Panc1 (cell line): ENCODE data around the gene LYSMD4. TPM values are rescaled to one million over a fixed set of nuclear protein-coding genes. Genes with fewer than 3 reads are reported as not detected.

Experiments used
- ATAC-seq: fragments of 200-7000 bp; cut with Tn5 transposase; 2 replicates; pipeline ENCODE4 v1.9.1; 2020; ENCODE audit warnings: mild to moderate bottlenecking, moderate library complexity
- BruUV-seq: library from RNA; stranded (reverse); fragments of 400-500 nt; replicated peaks from 2 replicates; lab custom pipeline; 2021; lab: Mats Ljungman, UMichigan
- CTCF ChIA-PET: fragments of 300-600 bp; sonication (Branson Sonifier 250); formaldehyde crosslinking; loops from one replicate; lab custom pipeline; 2022; ENCODE audit warnings: antibody characterized with exemption; lab: Charles Lee
- POLR2A ChIA-PET: fragments of 300-600 bp; sonication (Branson Sonifier 250); formaldehyde crosslinking; loops from one replicate; lab custom pipeline; 2022; ENCODE audit warnings: antibody characterized with exemption; lab: Charles Lee
- DNase-seq: peaks from one replicate; pipeline ENCODE4 v3.0.0-alpha.2; 2010; ENCODE audit warnings: low read depth, low spot score
- H3K27ac ChIP-seq: 2 replicates; pipeline ENCODE4 v1.5.1; 2011; ENCODE audit warnings: mild to moderate bottlenecking, low read length, inconsistent platforms
- H3K27me3 ChIP-seq: fragments of 200-500 bp; sonication (Bioruptor generic); 2 replicates; pipeline ENCODE4 v1.6.0; 2014; ENCODE audit warnings: low read length, inconsistent platforms; ENCODE audit not compliant: control insufficient read depth, insufficient read depth
- H3K36me3 ChIP-seq: fragments of 200-500 bp; sonication (Bioruptor generic); 2 replicates; pipeline ENCODE4 v1.5.1; 2014; ENCODE audit warnings: inconsistent platforms, mild to moderate bottlenecking, low read length, moderate library complexity; ENCODE audit not compliant: control insufficient read depth, insufficient read depth
- H3K4me1 ChIP-seq: 2 replicates; pipeline ENCODE4 v1.5.1; 2011; ENCODE audit warnings: inconsistent platforms, mild to moderate bottlenecking, low read length, moderate library complexity; ENCODE audit not compliant: control insufficient read depth, insufficient read depth
- H3K4me3 ChIP-seq, 2 experiments: 2 replicates each; pipeline ENCODE4 v1.5.1; 2011 to 2012; ENCODE audit warnings: low read depth in 2 of 2, low read length in 2 of 2, mild to moderate bottlenecking in 2 of 2, inconsistent platforms in 1 of 2, moderate library complexity in 1 of 2
- H3K9me3 ChIP-seq: fragments of 200-500 bp; sonication (Bioruptor generic); 2 replicates; pipeline ENCODE4 v1.5.1; 2014; ENCODE audit warnings: low read depth, mild to moderate bottlenecking, inconsistent platforms, low read length, moderate library complexity; ENCODE audit not compliant: control insufficient read depth, insufficient read depth
- CTCF ChIP-seq: fragments of 450-650 bp; IDR thresholded peaks from 2 replicates; pipeline ENCODE4 v1.5.1; 2017; ENCODE audit warnings: mild to moderate bottlenecking
- POLR2AphosphoS5 ChIP-seq: IDR thresholded peaks from 2 replicates; pipeline ENCODE4 v1.6.1; 2012; ENCODE audit warnings: mild to moderate bottlenecking, low read depth, low read length, moderate library complexity
- REST ChIP-seq, 2 experiments: IDR thresholded peaks; 2 replicates each; pipeline ENCODE4 v1.6.1; 2011 to 2012; ENCODE audit warnings: low read depth in 2 of 2, control low read depth in 1 of 2, low read length in 1 of 2, mild to moderate bottlenecking in 1 of 2, moderate library complexity in 1 of 2; ENCODE audit not compliant: insufficient read depth in 1 of 2
- SIN3A ChIP-seq: IDR thresholded peaks from 2 replicates; pipeline ENCODE4 v1.6.1; 2012; ENCODE audit warnings: low read depth, mild to moderate bottlenecking, low read length, moderate library complexity, borderline replicate concordance; ENCODE audit not compliant: insufficient read depth
- TCF7L2 ChIP-seq: IDR thresholded peaks from 2 replicates; pipeline ENCODE4 v1.6.1; 2011; ENCODE audit warnings: mild to moderate bottlenecking, low read depth, low read length, inconsistent platforms
- in situ Hi-C: cut with HindIII; loops from 2 replicates; pipeline ENCODE4 v1.10.0; 2016; ENCODE audit warnings: low sequenced_read_pairs, low pct_unique_long_range_greater_than_20kb
- intact Hi-C: fragments of 100-400 bp; cut with micrococcal nuclease; formaldehyde crosslinking; loops from one replicate; pipeline ENCODE4 v1.10.0; 2022; ENCODE audit not compliant: unreplicated experiment
- total RNA-seq: library from RNA; stranded (reverse); gene quantifications from one replicate; pipeline ENCODE4 v1.2.1, GENCODE V29; 2021; ENCODE audit not compliant: unreplicated experiment

LYSMD4 gene
- total RNA-seq, 1 experiment from 2014 or later, result 8.9 TPM

DNA sequence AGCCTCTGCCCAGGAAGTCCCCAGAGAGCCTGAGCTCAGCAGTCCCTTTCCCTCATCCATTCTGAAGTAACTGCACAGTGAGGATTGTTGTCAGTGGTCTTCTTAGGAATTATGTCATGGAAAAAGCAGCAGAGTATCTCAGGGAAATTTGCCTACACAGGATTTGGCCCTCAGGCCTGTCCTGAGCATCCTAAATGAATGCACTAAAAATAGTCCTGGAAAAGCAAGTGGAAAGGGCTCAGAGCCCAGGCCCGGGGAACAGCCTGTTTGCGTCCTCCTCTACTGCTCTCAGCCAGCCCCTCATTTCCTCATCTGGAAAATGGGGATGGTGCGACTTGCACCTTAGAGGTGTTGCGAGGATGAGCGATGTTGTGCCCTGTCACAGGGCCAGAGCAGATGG, 21.6 kb downstream of the LYSMD4 start:
- H3K36me3 ChIP-seq, result peaks cover 2% of the 10 kb centered on the region
- BruUV-seq, result no TSS peak
- CTCF ChIA-PET, result no interaction called here
- in situ Hi-C loops, result no loop called here
- intact Hi-C loops, result no loop called here
- no peaks in the 10 kb centered on the region for H3K27me3 ChIP-seq
- H3K9me3 ChIP-seq, result no peaks in the 10 kb centered on the region
- H3K4me1 ChIP-seq, result no peaks in the 10 kb centered on the region
- POLR2A ChIA-PET, result no interaction called here
- TF ChIP-seq TCF7L2 (no peak), POLR2AphosphoS5 (no peak), SIN3A (no peak), REST (IDR thresholded peaks at IDR 0.05; ENCODE audit: insufficient read depth in 1 of 2, low read depth in 2 of 2, low read length in 1 of 2) (no peak), CTCF (no peak)
- H3K27ac ChIP-seq, result no peak overlapping the region
- DNase-seq, result no peak
- H3K4me3 ChIP-seq, result no peak overlapping the region
- no peak for ATAC-seq

DNA sequence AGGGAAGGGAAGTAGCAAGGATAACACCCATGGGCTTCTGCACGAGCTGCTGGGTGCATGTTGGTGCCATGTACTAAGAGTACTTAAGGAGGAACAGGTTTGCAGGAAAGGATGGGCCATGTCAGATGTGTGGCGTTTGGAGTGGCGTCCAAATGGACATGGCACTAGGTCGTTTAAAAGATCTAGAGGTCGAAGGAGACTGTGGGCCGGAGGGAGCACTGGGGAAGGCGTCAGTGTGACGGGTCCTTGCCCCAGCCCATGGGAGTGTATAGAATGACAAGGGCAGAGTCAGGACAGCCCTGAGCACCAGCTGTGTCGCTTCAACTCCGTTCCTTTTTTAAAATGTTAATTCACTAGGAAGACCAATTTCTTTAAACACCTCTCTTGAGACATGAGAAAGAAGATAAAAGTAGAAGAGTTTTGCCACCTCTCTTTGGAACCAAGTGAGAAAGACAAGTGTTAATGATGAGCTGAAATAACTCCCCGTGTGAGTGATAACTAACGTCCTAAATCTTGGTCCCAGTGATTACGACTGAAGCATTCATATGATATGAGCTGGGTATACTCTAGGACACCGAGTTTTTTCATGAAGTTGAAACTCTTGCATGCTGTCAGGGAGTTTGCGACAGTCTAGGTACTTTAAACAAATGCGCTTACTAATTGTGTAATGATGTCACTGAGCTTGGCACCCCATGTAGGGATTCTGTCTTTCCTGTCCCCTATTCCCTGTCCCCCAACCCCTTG, 23.8 kb downstream of the LYSMD4 start:
- Histone ChIP-seq H3K4me3 (no peak overlapping the region), H3K27ac (no peak overlapping the region), H3K27me3 (no peaks in the 10 kb centered on the region), H3K36me3 (peaks cover 2% of the 10 kb centered on the region), H3K9me3 (no peaks in the 10 kb centered on the region), H3K4me1 (no peaks in the 10 kb centered on the region)
- POLR2A ChIA-PET, result no interaction called here
- CTCF ChIA-PET, result no interaction called here
- TF ChIP-seq SIN3A (no peak), TCF7L2 (no peak), CTCF (no peak), REST (IDR thresholded peaks at IDR 0.05; ENCODE audit: insufficient read depth in 1 of 2, low read depth in 2 of 2, low read length in 1 of 2) (no peak), POLR2AphosphoS5 (no peak)
- DNase-seq, result no peak
- in situ Hi-C loops (no loop called here), intact Hi-C loops (loop anchor here (10.0 kb wide), 1 partner anchor 305 kb away; no protein-coding TSS in a partner anchor)
- no peak for ATAC-seq
- BruUV-seq, result no TSS peak
